WERI-Rb-1 (cell line): ENCODE results near the gene TSACC.

Experiments used
- DNase-seq: peaks from one replicate; pipeline ENCODE4 v3.0.0-alpha.2; 2020
- H3K27ac ChIP-seq: fragments of 250-450 bp; sonication (Bioruptor Pico); 2 replicates; pipeline ENCODE4 v1.5.1; 2020; ENCODE audit warnings: mild to moderate bottlenecking, moderate library complexity
- H3K27me3 ChIP-seq: fragments of 250-450 bp; sonication (Bioruptor Pico); 2 replicates; pipeline ENCODE4 v1.5.1; 2021; ENCODE audit warnings: mild to moderate bottlenecking, low read depth, moderate library complexity; ENCODE audit not compliant: insufficient read depth, severe bottlenecking
- H3K36me3 ChIP-seq: fragments of 250-450 bp; sonication (Bioruptor Pico); 2 replicates; pipeline ENCODE4 v1.5.1; 2020; ENCODE audit warnings: mild to moderate bottlenecking, moderate library complexity
- H3K4me3 ChIP-seq: 2 replicates; pipeline ENCODE4 v1.5.1; 2011; ENCODE audit warnings: low read depth, mild to moderate bottlenecking, control low read depth, low read length
- H3K9me3 ChIP-seq: fragments of 250-450 bp; sonication (Bioruptor Pico); 2 replicates; pipeline ENCODE4 v1.5.1; 2021; ENCODE audit warnings: mild to moderate bottlenecking, moderate library complexity; ENCODE audit not compliant: severe bottlenecking
- CTCF ChIP-seq: IDR thresholded peaks from 2 replicates; pipeline ENCODE4 v1.5.1; 2011; ENCODE audit warnings: low read depth, mild to moderate bottlenecking, control low read depth, inconsistent platforms, low read length

TSACC gene

DNA sequence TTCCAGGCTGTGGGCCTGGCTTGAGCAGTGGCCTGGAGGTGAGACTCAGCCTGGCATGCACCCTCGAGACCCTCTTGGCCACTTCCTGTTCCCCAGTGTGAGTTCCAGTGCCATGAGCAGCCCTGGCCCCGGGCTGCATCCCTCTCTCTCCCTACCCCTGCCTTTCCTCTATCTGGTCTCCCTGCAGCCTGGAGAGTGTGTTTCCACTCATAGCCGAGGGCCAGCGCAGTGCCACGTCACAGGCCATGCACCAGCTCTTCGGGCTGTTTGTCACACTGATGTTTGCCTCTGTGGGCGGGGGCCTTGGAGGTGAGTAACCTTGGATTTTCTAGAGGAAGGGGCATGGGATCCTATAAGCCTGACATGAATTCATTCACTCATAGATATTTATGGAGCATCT lies 44.2 kb downstream of the TSACC start:
- TF ChIP-seq CTCF: no peak
- Histone ChIP-seq H3K27me3 (peaks cover 8% of the 10 kb centered on the region), H3K27ac (no peak overlapping the region), H3K9me3 (no peaks in the 10 kb centered on the region), H3K4me3 (no peak overlapping the region), H3K36me3 (no peaks in the 10 kb centered on the region)
- no peak for DNase-seq

- Histone ChIP-seq H3K27me3 (peaks cover 8% of the 10 kb centered on the region), H3K9me3 (no peaks in the 10 kb centered on the region), H3K4me3 (no peak overlapping the region), H3K36me3 (no peaks in the 10 kb centered on the region), H3K27ac (no peak overlapping the region)
- TF ChIP-seq CTCF: peak; percentile 100
- DNase-seq: peak; percentile 95
Observed at GRCh38 chr1:156383023-156383422, 44.7 kb downstream of the TSACC start.

DNA sequence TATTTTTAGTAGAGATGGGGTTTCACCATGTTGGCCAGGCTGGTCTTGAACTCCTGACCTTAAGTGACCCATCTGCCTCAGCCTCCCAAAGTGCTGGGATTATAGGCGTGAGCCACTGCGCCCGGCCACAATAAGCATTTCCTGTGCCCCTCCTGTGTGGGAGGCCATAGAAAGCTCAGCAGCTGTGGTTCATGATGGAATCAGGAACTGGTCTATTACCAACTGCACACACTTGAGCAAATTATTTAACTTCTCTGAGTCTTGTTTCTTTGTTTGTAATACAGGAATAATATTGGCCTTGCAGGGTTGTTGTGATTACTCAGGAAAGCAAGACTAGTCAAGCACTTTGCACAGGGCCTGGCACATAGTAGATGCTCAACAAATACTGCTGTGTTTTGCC lies 45.7 kb downstream of the TSACC start:
- H3K36me3 ChIP-seq: no peaks in the 10 kb centered on the region
- no peak for TF ChIP-seq CTCF
- DNase-seq: no peak

GRCh38 chr1:156384658-156385057 lies 46.3 kb downstream of the TSACC start:
- Histone ChIP-seq H3K27me3 (peaks cover 8% of the 10 kb centered on the region), H3K9me3 (no peaks in the 10 kb centered on the region), H3K27ac (no peak overlapping the region), H3K4me3 (no peak overlapping the region), H3K36me3 (no peaks in the 10 kb centered on the region)
- 0 out of 2 replicates have a peak, but pooled peaks have one; percentile 2 for TF ChIP-seq CTCF
- no peak for DNase-seq

More for the DNA sequence above, 45.7 kb downstream of the TSACC start:
- Histone ChIP-seq H3K27me3 (peaks cover 8% of the 10 kb centered on the region), H3K27ac (no peak overlapping the region), H3K9me3 (no peaks in the 10 kb centered on the region), H3K4me3 (no peak overlapping the region)

DNA sequence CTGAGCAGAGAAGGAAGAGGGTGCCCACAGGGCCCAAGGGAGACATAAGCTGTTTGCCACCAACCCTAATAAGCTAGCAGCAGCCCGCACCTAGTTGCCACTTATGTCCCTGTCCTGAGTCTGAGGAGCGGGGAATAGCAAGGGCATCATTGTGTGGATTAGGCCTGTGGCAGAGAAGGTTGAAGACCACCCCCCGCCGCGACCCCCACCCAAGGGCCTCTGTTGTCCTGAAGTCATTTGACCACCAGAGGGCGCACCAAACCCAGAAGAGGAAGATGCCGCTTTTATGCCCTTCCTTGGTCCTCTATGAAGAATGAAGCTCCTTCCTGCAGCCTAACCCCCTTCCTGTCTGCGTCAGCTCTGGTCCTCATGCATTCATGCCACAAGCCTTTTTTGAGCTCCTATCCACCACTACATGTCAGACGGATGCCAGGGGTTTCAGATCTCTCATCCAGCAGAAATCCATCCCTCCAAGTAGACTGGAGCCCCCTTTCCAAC lies 47.3 kb downstream of the TSACC start:
- DNase-seq: peak; percentile 82
- no peak overlapping the region for H3K27ac ChIP-seq
- no peaks in the 10 kb centered on the region for H3K36me3 ChIP-seq
- peak; percentile 95 for TF ChIP-seq CTCF
- H3K9me3 ChIP-seq: no peaks in the 10 kb centered on the region
- H3K4me3 ChIP-seq: no peak overlapping the region
- H3K27me3 ChIP-seq: peaks cover 8% of the 10 kb centered on the region
